Measurements from ENCODE around the gene KLHL22. TPM values are rescaled to one million over a fixed set of nuclear protein-coding genes. Genes with fewer than 3 reads are reported as not detected.

The KLHL22 gene
- total RNA-seq, 1 experiment from 2014 or later: 14.8 TPM

GRCh38 chr22:20526628-20527355 lies 31.2 kb upstream of the KLHL22 start:
- intact Hi-C loops (cut with micrococcal nuclease): no loop called here
- Histone ChIP-seq H3K9ac (ENCODE audit: low read length) (no peak overlapping the region), H3K4me1 (ENCODE audit: insufficient read depth, low read length) (peaks cover 49% of the 10 kb centered on the region)

GRCh38 chr22:20526305-20526627 lies 30.7 kb upstream of the KLHL22 start:
- CTCF ChIA-PET: no interaction called here
- POLR2A ChIA-PET (ENCODE audit: unreplicated experiment): no interaction called here
- peak overlapping the region; percentile 44 for H3K27ac ChIP-seq (ENCODE audit: low read length)
- H3K36me3 ChIP-seq (ENCODE audit: low read depth, low read length): peaks cover 21% of the 10 kb centered on the region
- H3F3A ChIP-seq (ENCODE audit: low read length, unreplicated experiment): peaks cover 3% of the 10 kb centered on the region
- H3K9me2 ChIP-seq (replicated peaks; ENCODE audit: low read length): no peaks in the 10 kb centered on the region
- BruUV-seq (replicated peaks): no TSS peak
- no peaks in the 10 kb centered on the region for H3K27me3 ChIP-seq (ENCODE audit: low read length)
- peaks cover 44% of the 10 kb centered on the region for H3K4me1 ChIP-seq (ENCODE audit: insufficient read depth, low read length)
- H3K4me3 ChIP-seq (ENCODE audit: low read length): no peak overlapping the region
- no peak for ATAC-seq
- peaks cover 82% of the 10 kb centered on the region for H3K79me2 ChIP-seq (ENCODE audit: low read length)
- intact Hi-C loops (cut with micrococcal nuclease): no loop called here
- H3K4me2 ChIP-seq (ENCODE audit: low read length): peak overlapping the region; percentile 38; the same call in 1 of the 2 replicates
- H3K9ac ChIP-seq (ENCODE audit: low read length): no peak overlapping the region
- H2AFZ ChIP-seq (ENCODE audit: low read length): no peak overlapping the region
- no peak for TF ChIP-seq EZH2 (IDR thresholded peaks at IDR 0.05; ENCODE audit: low read length, unreplicated experiment)
- no peak for TF ChIP-seq CTCF (conservative IDR thresholded peaks at IDR 0.05; ENCODE audit: low read depth, low read length)
- no peak for TF ChIP-seq EZH2phosphoT487 (IDR thresholded peaks at IDR 0.05; ENCODE audit: borderline replicate concordance, low read length)
- H3K9me3 ChIP-seq (ENCODE audit: low read length): no peaks in the 10 kb centered on the region
- DNase-seq: no peak
- peaks cover 24% of the 10 kb centered on the region; the same call in 1 of the 2 replicates for H4K20me1 ChIP-seq (ENCODE audit: low read length)

More at GRCh38 chr22:20526628-20527355, 31.2 kb upstream of the KLHL22 start:
- Histone ChIP-seq H4K20me1 (ENCODE audit: low read length) (peaks cover 23% of the 10 kb centered on the region; the same call in 1 of the 2 replicates), H3K4me3 (ENCODE audit: low read length) (no peak overlapping the region), H3K27ac (ENCODE audit: low read length) (peak overlapping the region; percentile 44), H3K9me2 (replicated peaks; ENCODE audit: low read length) (no peaks in the 10 kb centered on the region), H3K27me3 (ENCODE audit: low read length) (no peaks in the 10 kb centered on the region), H3F3A (ENCODE audit: low read length, unreplicated experiment) (peaks cover 3% of the 10 kb centered on the region), H3K9me3 (ENCODE audit: low read length) (no peaks in the 10 kb centered on the region), H3K79me2 (ENCODE audit: low read length) (peaks cover 84% of the 10 kb centered on the region), H3K4me2 (ENCODE audit: low read length) (peak overlapping the region; percentile 38; the same call in 1 of the 2 replicates), H2AFZ (ENCODE audit: low read length) (no peak overlapping the region), H3K36me3 (ENCODE audit: low read depth, low read length) (peaks cover 23% of the 10 kb centered on the region)
- TF ChIP-seq EZH2 (IDR thresholded peaks at IDR 0.05; ENCODE audit: low read length, unreplicated experiment): no peak
- TF ChIP-seq CTCF (conservative IDR thresholded peaks at IDR 0.05; ENCODE audit: low read depth, low read length): peak; percentile 26; the same call in 1 of the 2 replicates
- ChIA-PET CTCF (no interaction called here), POLR2A (ENCODE audit: unreplicated experiment) (no interaction called here)
- ATAC-seq (peak; percentile 6), DNase-seq (peak; percentile 57)
- no TSS peak for BruUV-seq (replicated peaks)

GRCh38 chr22:20525048-20525447 lies 29.5 kb upstream of the KLHL22 start:
- intact Hi-C loops (cut with micrococcal nuclease): no loop called here

More at GRCh38 chr22:20525048-20525447, 29.5 kb upstream of the KLHL22 start:
- Histone ChIP-seq H3K9me3 (ENCODE audit: low read length) (no peaks in the 10 kb centered on the region), H3K27ac (ENCODE audit: low read length) (no peak overlapping the region), H3F3A (ENCODE audit: low read length, unreplicated experiment) (no peaks in the 10 kb centered on the region), H2AFZ (ENCODE audit: low read length) (no peak overlapping the region), H3K4me2 (ENCODE audit: low read length) (no peak overlapping the region), H3K79me2 (ENCODE audit: low read length) (peaks cover 94% of the 10 kb centered on the region), H3K9ac (ENCODE audit: low read length) (no peak overlapping the region), H3K4me1 (ENCODE audit: insufficient read depth, low read length) (peaks cover 32% of the 10 kb centered on the region), H3K36me3 (ENCODE audit: low read depth, low read length) (peaks cover 23% of the 10 kb centered on the region), H3K9me2 (replicated peaks; ENCODE audit: low read length) (no peaks in the 10 kb centered on the region), H3K27me3 (ENCODE audit: low read length) (no peaks in the 10 kb centered on the region), H4K20me1 (ENCODE audit: low read length) (peaks cover 27% of the 10 kb centered on the region; the same call in 1 of the 2 replicates), H3K4me3 (ENCODE audit: low read length) (no peak overlapping the region)
- POLR2A ChIA-PET (ENCODE audit: unreplicated experiment): no interaction called here
- ATAC-seq (no peak), DNase-seq (no peak)
- no TSS peak for BruUV-seq (replicated peaks)
- TF ChIP-seq EZH2 (IDR thresholded peaks at IDR 0.05; ENCODE audit: low read length, unreplicated experiment) (no peak), CTCF (conservative IDR thresholded peaks at IDR 0.05; ENCODE audit: low read depth, low read length) (no peak), EZH2phosphoT487 (IDR thresholded peaks at IDR 0.05; ENCODE audit: borderline replicate concordance, low read length) (no peak)
- CTCF ChIA-PET: interaction anchor here (0.6 kb wide), 1 partner anchor 139 kb away, joined by 4 read pairs; no protein-coding TSS in a partner anchor

All from PC-3 (cell line).